HG02885 (cell line): ENCODE results near the gene NFYC.

Experiments used
- ATAC-seq: cut with Tn5 transposase; IDR thresholded peaks from one replicate; pipeline ENCODE4 v1.9.1; 2021; ENCODE audit warnings: mild to moderate bottlenecking; ENCODE audit not compliant: unreplicated experiment, poor library complexity

The NFYC gene

GRCh38 chr1:40776236-40777072, 85.0 kb downstream of the NFYC start:
- no peak for ATAC-seq

- no peak for ATAC-seq
Observed at GRCh38 chr1:40777224-40777970, 85.9 kb downstream of the NFYC start.

- no peak for ATAC-seq
Observed at GRCh38 chr1:40780678-40781607, 89.4 kb downstream of the NFYC start.

GRCh38 chr1:40781608-40781971, 90.1 kb downstream of the NFYC start:
- ATAC-seq: no peak

GRCh38 chr1:40782371-40782956, 91.0 kb downstream of the NFYC start:
- no peak for ATAC-seq

- no peak for ATAC-seq
Observed at GRCh38 chr1:40783001-40783905, 91.7 kb downstream of the NFYC start, which contains the start of gene KCNQ4. KCNQ4 (plus strand) TSS chr1:40783787; CDS start chr1:40784094, 307 bp downstream.

GRCh38 chr1:40784141-40784770, 92.8 kb downstream of the NFYC start:
- ATAC-seq: no peak

- no peak for ATAC-seq
Observed at GRCh38 chr1:40784771-40785151, 93.3 kb downstream of the NFYC start.

GRCh38 chr1:40785446-40785845, 93.9 kb downstream of the NFYC start:
- no peak for ATAC-seq

- no peak for ATAC-seq
Observed at GRCh38 chr1:40786171-40786994, 94.9 kb downstream of the NFYC start.

- ATAC-seq: no peak
Observed at GRCh38 chr1:40786995-40787705, 95.6 kb downstream of the NFYC start.

- no peak for ATAC-seq
Observed at GRCh38 chr1:40787737-40788560, 96.4 kb downstream of the NFYC start.

- ATAC-seq: no peak
Observed at GRCh38 chr1:40788561-40789341, 97.2 kb downstream of the NFYC start.

GRCh38 chr1:40789342-40789598, 97.8 kb downstream of the NFYC start:
- ATAC-seq: no peak

- no peak for ATAC-seq
Observed at GRCh38 chr1:40789661-40790430, 98.3 kb downstream of the NFYC start.
